ENCODE results near the gene FBXL13. TPM values are rescaled to one million over a fixed set of nuclear protein-coding genes. Genes with fewer than 3 reads are reported as not detected.
A peak's percentile ranks its signal among the peaks of the same experiment; 100 is the strongest.

The FBXL13 gene
- total RNA-seq, 4 donors from 2014 or later, result 0.20 to 3.5 (median 1.8) TPM

DNA sequence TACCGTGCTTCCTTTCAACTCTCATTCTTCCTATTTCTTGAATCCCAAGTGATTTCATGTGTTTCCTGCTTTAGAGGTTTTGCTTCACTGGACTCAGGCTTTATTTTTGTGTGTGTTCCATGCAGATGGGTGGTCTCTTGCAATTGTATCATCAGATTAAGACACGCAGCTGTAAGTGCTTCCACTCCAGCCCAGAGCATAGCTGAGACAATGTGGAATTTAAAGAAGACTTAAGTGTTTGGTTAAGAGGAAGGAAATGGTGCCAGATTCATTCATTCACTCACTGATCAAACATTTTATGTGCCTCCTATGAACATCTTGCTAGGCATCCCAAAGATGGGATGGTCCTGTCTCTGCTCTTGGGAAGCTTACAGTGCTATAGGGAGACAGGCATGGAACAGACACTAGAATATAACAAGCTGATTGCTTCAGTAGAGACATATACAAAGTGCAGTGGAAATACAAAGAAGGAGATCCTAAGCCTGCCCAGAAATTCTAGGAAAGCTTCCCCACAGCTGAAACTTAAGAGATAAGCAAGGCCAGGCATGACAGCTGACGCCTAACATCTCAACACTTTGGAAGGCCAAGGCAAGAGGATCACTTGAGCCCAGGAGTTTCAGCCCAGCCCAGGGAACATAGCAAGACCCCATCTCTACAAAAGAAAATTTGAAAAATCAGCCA is 207.9 kb downstream of the FBXL13 start:
- Histone ChIP-seq H3K4me3 (no peak overlapping the region), H3K36me3 (peaks cover 0 to 5% (median 0%) of the 10 kb centered on the region in 3 donors), H3K27me3 (no peaks in the 10 kb centered on the region), H3K4me1 (no peaks in the 10 kb centered on the region), H3K9me3 (no peaks in the 10 kb centered on the region), H3K27ac (no peak overlapping the region)
- no peak for DNase-seq (ENCODE audit: low spot score in 2 of 2)
- 77 to 80% methylated on average over 3 of the region's 3 CpGs for WGBS, 2 donors
- TF ChIP-seq EP300 (IDR thresholded peaks at IDR 0.05), result no peak
- no peak for TF ChIP-seq POLR2A (IDR thresholded peaks at IDR 0.05)
- no peak for TF ChIP-seq CTCF (IDR thresholded peaks at IDR 0.05)

DNA sequence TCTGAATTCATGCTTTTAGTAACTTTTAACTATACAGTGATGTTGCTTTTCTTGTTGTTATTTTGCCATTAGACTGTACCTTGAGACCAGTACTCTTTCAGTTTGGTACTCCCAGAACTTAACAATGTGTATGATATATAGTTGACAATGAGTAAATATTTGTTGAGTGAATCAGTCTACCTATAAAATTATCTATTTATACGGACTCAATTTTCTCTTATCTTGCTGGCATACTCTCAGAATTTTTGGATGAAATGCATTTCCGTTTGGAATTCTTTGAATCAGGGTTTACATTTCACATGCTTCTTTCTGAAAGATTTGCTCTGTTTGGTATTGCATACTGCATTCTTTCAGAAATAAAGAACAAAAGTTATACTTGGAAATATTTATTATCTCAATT is 209.6 kb downstream of the FBXL13 start:
- no peak for DNase-seq (ENCODE audit: low spot score in 2 of 2)
- H3K27ac ChIP-seq, result no peak overlapping the region
- TF ChIP-seq CTCF (IDR thresholded peaks at IDR 0.05) (no peak), EP300 (IDR thresholded peaks at IDR 0.05) (no peak), POLR2A (IDR thresholded peaks at IDR 0.05) (no peak)
- no peaks in the 10 kb centered on the region for H3K36me3 ChIP-seq
- H3K4me3 ChIP-seq, result no peak overlapping the region
- H3K4me1 ChIP-seq, result peaks cover 0 to 6% (median 0%) of the 10 kb centered on the region in 4 donors
- no peaks in the 10 kb centered on the region for H3K9me3 ChIP-seq
- no peaks in the 10 kb centered on the region for H3K27me3 ChIP-seq
- 53 to 60% methylated on average over 2 of the region's 2 CpGs for WGBS, 2 donors

DNA sequence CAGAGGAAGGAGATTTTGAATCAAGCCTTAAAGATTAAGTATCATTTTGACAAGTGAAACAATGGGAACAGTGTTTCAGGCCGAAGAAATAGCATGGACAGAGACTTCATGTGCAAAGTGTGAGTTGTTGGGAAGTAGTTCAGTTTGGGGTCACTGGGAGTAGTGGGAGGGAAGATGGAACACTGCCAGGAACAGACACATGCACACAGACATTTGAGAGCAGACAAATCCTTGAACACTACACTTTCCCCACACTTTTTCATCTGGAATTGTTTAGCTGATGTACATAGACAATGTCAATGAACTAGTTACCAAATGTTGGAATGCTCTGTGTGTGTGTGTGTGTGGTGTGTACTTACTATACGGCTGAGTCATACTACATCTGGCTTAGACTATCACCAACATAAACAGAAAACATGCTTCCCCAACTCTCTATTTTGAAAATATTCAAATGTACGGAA is 214.2 kb downstream of the FBXL13 start:
- H3K9me3 ChIP-seq, result no peaks in the 10 kb centered on the region
- DNase-seq (ENCODE audit: low spot score in 2 of 2), result no peak
- H3K4me1 ChIP-seq, result peaks cover 0 to 19% (median 5%) of the 10 kb centered on the region in 4 donors
- H3K27me3 ChIP-seq, result no peaks in the 10 kb centered on the region
- H3K4me3 ChIP-seq, result no peak overlapping the region
- H3K27ac ChIP-seq, result peak overlapping the region in 2 of 4 donors; percentile 49 to 70
- no peaks in the 10 kb centered on the region for H3K36me3 ChIP-seq
- no peak for TF ChIP-seq CTCF (IDR thresholded peaks at IDR 0.05)
- TF ChIP-seq EP300 (IDR thresholded peaks at IDR 0.05), result no peak
- TF ChIP-seq POLR2A (IDR thresholded peaks at IDR 0.05), result no peak
- WGBS, 2 donors, result 19 to 30% methylated on average over 3 of the region's 3 CpGs

- Histone ChIP-seq H3K36me3 (no peaks in the 10 kb centered on the region), H3K27ac (peak overlapping the region in 2 of 4 donors; percentile 49 to 70), H3K27me3 (no peaks in the 10 kb centered on the region), H3K9me3 (no peaks in the 10 kb centered on the region), H3K4me3 (no peak overlapping the region), H3K4me1 (peaks cover 0 to 19% (median 5%) of the 10 kb centered on the region in 4 donors)
- no peak for TF ChIP-seq CTCF (IDR thresholded peaks at IDR 0.05)
- TF ChIP-seq EP300 (IDR thresholded peaks at IDR 0.05), result no peak
- TF ChIP-seq POLR2A (IDR thresholded peaks at IDR 0.05), result no peak
- 44 to 47% methylated on average over 3 of the region's 3 CpGs for WGBS, 2 donors
- no peak for DNase-seq (ENCODE audit: low spot score in 2 of 2)
These were observed 214.8 kb downstream of the FBXL13 start for GRCh38 chr7:102859799-102860125.

GRCh38 chr7:102859084-102859798 is 215.4 kb downstream of the FBXL13 start:
- Histone ChIP-seq H3K4me3 (no peak overlapping the region), H3K36me3 (no peaks in the 10 kb centered on the region), H3K27ac (peak overlapping the region in 2 of 4 donors; percentile 49 to 70), H3K4me1 (peaks cover 0 to 19% (median 5%) of the 10 kb centered on the region in 4 donors), H3K27me3 (no peaks in the 10 kb centered on the region), H3K9me3 (no peaks in the 10 kb centered on the region)
- 23 to 28% methylated on average over 4 of the region's 4 CpGs for WGBS, 2 donors
- no peak for TF ChIP-seq EP300 (IDR thresholded peaks at IDR 0.05)
- no peak for TF ChIP-seq POLR2A (IDR thresholded peaks at IDR 0.05)
- DNase-seq (ENCODE audit: low spot score in 2 of 2), result no peak
